ENCODE data around the gene IL21R. TPM values are rescaled to one million over a fixed set of nuclear protein-coding genes. Genes with fewer than 3 reads are reported as not detected.

The IL21R gene
- total and polyA plus RNA-seq, 10 of the 15 experiments (the other 5 are each of a cell fraction or from before 2014, with no cell fraction given) = 5.3 to 138 (median 82.5) TPM

GRCh38 chr16:27498031-27498825, 96.3 kb downstream of the IL21R start:
- no peaks in the 10 kb centered on the region for H3K4me1 ChIP-seq (ENCODE audit: control insufficient read depth, insufficient read depth, low read length)
- WGBS (ENCODE audit: insufficient coverage, insufficient replicate concordance, low lambda C conversion rate, missing lambda C conversion rate) = 75% methylated on average over 9 of the region's 9 CpGs
- H4K20me1 ChIP-seq (ENCODE audit: control insufficient read depth, insufficient read depth) = no peaks in the 10 kb centered on the region; the same call in 1 of the 2 replicates
- CTCF ChIA-PET = interaction anchor here (1.0 kb wide), 1 partner anchor 52 kb away, joined by 3 read pairs; no protein-coding TSS in a partner anchor
- ATAC-seq = no peak
- no TSS peak for BruUV-seq (replicated peaks)
- FAIRE-seq = no peak
- no peak overlapping the region for H3K27ac ChIP-seq (ENCODE audit: control insufficient read depth, insufficient read depth)
- intact Hi-C loops (cut with micrococcal nuclease; ENCODE audit: unreplicated experiment) = no loop called here
- H3K4me3 ChIP-seq = no peak overlapping the region
- H3K9me3 ChIP-seq (replicated peaks; ENCODE audit: control insufficient read depth, insufficient read depth, low read length) = no peaks in the 10 kb centered on the region
- no peaks in the 10 kb centered on the region for H3K79me2 ChIP-seq (ENCODE audit: control insufficient read depth, insufficient read depth, low read length)
- no peak overlapping the region for H3K4me2 ChIP-seq (ENCODE audit: control insufficient read depth, insufficient read depth)
- no peak for TF ChIP-seq KLF5 (IDR thresholded peaks at IDR 0.05; ENCODE audit: partially characterized antibody)
- TF ChIP-seq E2F8 (IDR thresholded peaks at IDR 0.05; ENCODE audit: low read depth, partially characterized antibody) = no peak
- no peak for TF ChIP-seq RAD21 (IDR thresholded peaks at IDR 0.05; ENCODE audit: insufficient read depth, low read depth, low read length)
- TF ChIP-seq SP1 (IDR thresholded peaks at IDR 0.05; ENCODE audit: low read depth, low read length) = no peak
- no peak for TF ChIP-seq CTCF (IDR thresholded peaks at IDR 0.05 in 2 of 3, conservative IDR thresholded peaks at IDR 0.05 in 1 of 3; ENCODE audit: control insufficient read depth in 2 of 3, extremely low read depth in 1 of 3, insufficient read depth in 1 of 3, low read depth in 3 of 3, low read length in 3 of 3)
- no peak for TF ChIP-seq ZNF687 (IDR thresholded peaks at IDR 0.05)
- no peak for TF ChIP-seq MAX (IDR thresholded peaks at IDR 0.05; ENCODE audit: low read depth, low read length)
- POLR2A ChIA-PET = no interaction called here
- SMC1A ChIA-PET (ENCODE audit: uncharacterized antibody, unreplicated experiment) = no interaction called here
- peaks cover 26 to 32% of the 10 kb centered on the region in 2 experiments for H3K36me3 ChIP-seq (ENCODE audit: control insufficient read depth in 2 of 2, insufficient read depth in 2 of 2, low read length in 1 of 2)
- no peak overlapping the region for H3K9ac ChIP-seq (ENCODE audit: control insufficient read depth, insufficient read depth, low read length)
- RAD21 ChIA-PET (ENCODE audit: unreplicated experiment) = no interaction called here
- no peaks in the 10 kb centered on the region for H3K27me3 ChIP-seq (replicated peaks in 1 of 2; ENCODE audit: control insufficient read depth in 2 of 2, insufficient read depth in 2 of 2, low read length in 1 of 2)
- in situ Hi-C loops (cut with MboI) = no loop called here
- H2AFZ ChIP-seq (ENCODE audit: control insufficient read depth, low read depth, low read length) = no peak overlapping the region
- no peak for DNase-seq (ENCODE audit: low read depth, low spot score)
